HEK293T (cell line): ENCODE data around the gene PARP1.

Experiments used
- CTCF ChIA-PET: fragments of 350-600 bp; formaldehyde crosslinking; extraction: SDS; loops from one replicate; lab custom pipeline; 2021; ENCODE audit warnings: antibody characterized with exemption, inconsistent platforms; lab: Yijun Ruan, JAX
- POLR2A ChIA-PET: fragments of 350-600 bp; formaldehyde crosslinking; extraction: SDS; loops from one replicate; lab custom pipeline; 2020; ENCODE audit warnings: antibody characterized with exemption, inconsistent platforms; lab: Yijun Ruan, JAX
- DNase-seq: peaks from one replicate; pipeline ENCODE4 v3.0.0; 2012; ENCODE audit warnings: mixed read lengths; ENCODE audit errors: extremely low spot score
- ARNT ChIP-seq: fragments of 450-650 bp; IDR thresholded peaks from 2 replicates; pipeline ENCODE4 v1.6.1; 2017; ENCODE audit warnings: mild to moderate bottlenecking
- BHLHE40 ChIP-seq: fragments of 450-650 bp; IDR thresholded peaks from 2 replicates; pipeline ENCODE4 v1.6.1; 2016; ENCODE audit warnings: mild to moderate bottlenecking, moderate library complexity, borderline replicate concordance
- CTBP1 ChIP-seq: fragments of 450-650 bp; IDR thresholded peaks from 2 replicates; pipeline ENCODE4 v1.6.1; 2016; ENCODE audit warnings: borderline replicate concordance
- ELF4 ChIP-seq: fragments of 450-650 bp; IDR thresholded peaks from 2 replicates; pipeline ENCODE4 v1.6.1; 2017; ENCODE audit warnings: antibody characterized with exemption
- FOXA1 ChIP-seq: fragments of 450-650 bp; IDR thresholded peaks from 2 replicates; pipeline ENCODE4 v1.6.1; 2016; ENCODE audit warnings: mild to moderate bottlenecking
- FOXK2 ChIP-seq: fragments of 450-650 bp; IDR thresholded peaks from 2 replicates; pipeline ENCODE4 v1.6.1; 2016; ENCODE audit warnings: mild to moderate bottlenecking
- FOXM1 ChIP-seq: fragments of 450-650 bp; IDR thresholded peaks from 2 replicates; pipeline ENCODE4 v1.6.1; 2017; ENCODE audit warnings: mild to moderate bottlenecking, borderline replicate concordance
- HDGF ChIP-seq: fragments of 450-650 bp; IDR thresholded peaks from 2 replicates; pipeline ENCODE4 v1.6.1; 2017; ENCODE audit warnings: antibody characterized with exemption, borderline replicate concordance
- L3MBTL2 ChIP-seq: fragments of 450-650 bp; conservative IDR thresholded peaks from 2 replicates; pipeline ENCODE4 v1.6.1; 2016; ENCODE audit warnings: mild to moderate bottlenecking
- LEF1 ChIP-seq: fragments of 450-650 bp; IDR thresholded peaks from 2 replicates; pipeline ENCODE4 v1.6.1; 2017; ENCODE audit warnings: mild to moderate bottlenecking, borderline replicate concordance
- NFRKB ChIP-seq: fragments of 450-650 bp; IDR thresholded peaks from 2 replicates; pipeline ENCODE4 v1.6.1; 2016; ENCODE audit warnings: mild to moderate bottlenecking, moderate library complexity
- SP1 ChIP-seq: fragments of 450-650 bp; IDR thresholded peaks from 2 replicates; pipeline ENCODE4 v1.6.1; 2017
- SUZ12 ChIP-seq: fragments of 450-650 bp; IDR thresholded peaks from 2 replicates; pipeline ENCODE4 v1.6.1; 2016; ENCODE audit warnings: mild to moderate bottlenecking
- TARDBP ChIP-seq: fragments of 450-650 bp; IDR thresholded peaks from 2 replicates; pipeline ENCODE4 v1.6.1; 2016
- ZNF384 ChIP-seq: fragments of 450-650 bp; IDR thresholded peaks from 2 replicates; pipeline ENCODE4 v1.6.1; 2016
- TF ChIP-seq, protein P1 (sequence below): fragments of 450-650 bp; IDR thresholded peaks from 2 replicates; pipeline ENCODE4 v1.6.1; 2016

Gene PARP1

DNA sequence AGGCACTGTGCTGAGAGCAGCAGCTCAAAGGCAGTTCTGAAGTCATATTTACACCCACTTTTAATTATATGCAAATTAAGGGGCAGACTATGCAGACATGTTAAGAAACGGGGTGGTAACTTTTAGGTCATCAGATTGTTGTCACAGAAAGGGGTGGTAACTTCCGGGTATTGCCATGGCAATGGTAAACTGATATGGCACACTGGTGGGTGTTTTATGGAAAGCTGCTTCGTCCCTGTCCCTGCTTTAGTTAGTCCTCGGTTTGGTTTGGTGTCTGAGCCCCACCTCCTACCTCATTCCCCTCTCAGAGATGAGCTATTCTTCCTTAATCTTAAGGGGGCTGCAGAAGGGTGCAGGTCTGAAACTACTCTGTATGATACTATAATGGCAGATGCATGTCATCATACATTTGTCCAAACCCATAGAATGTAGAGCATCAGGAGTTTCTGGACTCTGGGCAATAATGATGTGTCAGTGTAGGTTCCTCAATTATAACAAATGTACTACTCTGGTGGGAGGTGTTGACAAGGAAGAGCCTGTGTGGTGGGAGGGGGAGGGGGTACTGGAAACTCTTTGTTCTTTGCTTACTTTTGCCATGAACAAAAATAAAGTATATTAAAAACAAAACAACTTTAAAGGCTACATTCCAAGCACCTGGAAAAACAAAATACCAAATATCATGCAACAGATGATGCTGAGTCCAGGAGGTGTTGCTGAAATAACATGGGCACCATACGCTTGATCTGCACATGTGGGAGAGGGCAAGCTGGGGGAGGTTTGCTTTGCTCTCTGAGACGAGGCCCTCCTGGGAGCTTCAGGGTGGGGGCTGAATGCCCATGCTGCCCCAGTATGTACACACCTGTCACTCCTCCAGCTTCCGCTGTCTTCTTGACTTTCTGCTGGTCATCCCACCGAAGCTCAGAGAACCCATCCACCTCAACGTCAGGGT lies 6.3 kb downstream of the PARP1 start:
- DNase-seq = no peak
- ChIA-PET POLR2A (no interaction called here), CTCF (interaction anchor here (0.6 kb wide), 1 partner anchor 209 kb away, joined by 3 read pairs; no protein-coding TSS in a partner anchor)
- TF ChIP-seq NFRKB = no peak
- no peak for TF ChIP-seq ZNF384
- no peak for TF ChIP-seq FOXA1
- no peak for TF ChIP-seq BHLHE40
- TF ChIP-seq CTBP1 = no peak
- TF ChIP-seq, protein P1, sequence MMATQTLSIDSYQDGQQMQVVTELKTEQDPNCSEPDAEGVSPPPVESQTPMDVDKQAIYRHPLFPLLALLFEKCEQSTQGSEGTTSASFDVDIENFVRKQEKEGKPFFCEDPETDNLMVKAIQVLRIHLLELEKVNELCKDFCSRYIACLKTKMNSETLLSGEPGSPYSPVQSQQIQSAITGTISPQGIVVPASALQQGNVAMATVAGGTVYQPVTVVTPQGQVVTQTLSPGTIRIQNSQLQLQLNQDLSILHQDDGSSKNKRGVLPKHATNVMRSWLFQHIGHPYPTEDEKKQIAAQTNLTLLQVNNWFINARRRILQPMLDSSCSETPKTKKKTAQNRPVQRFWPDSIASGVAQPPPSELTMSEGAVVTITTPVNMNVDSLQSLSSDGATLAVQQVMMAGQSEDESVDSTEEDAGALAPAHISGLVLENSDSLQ = no peak

GRCh38 chr1:226400519-226401354 lies 7.2 kb downstream of the PARP1 start:
- TF ChIP-seq ZNF384 = no peak
- no peak for TF ChIP-seq CTBP1
- no peak for TF ChIP-seq FOXA1
- TF ChIP-seq, protein P1 = no peak
- no peak for TF ChIP-seq BHLHE40
- TF ChIP-seq NFRKB = no peak
- TF ChIP-seq TARDBP = no peak
- TF ChIP-seq SUZ12 = no peak
- TF ChIP-seq ARNT = no peak
- no peak for TF ChIP-seq LEF1
- no peak for TF ChIP-seq HDGF
- TF ChIP-seq ELF4 = no peak
- TF ChIP-seq FOXK2 = no peak
- TF ChIP-seq FOXM1 = no peak
- no peak for TF ChIP-seq L3MBTL2
- TF ChIP-seq SP1 = no peak
- POLR2A ChIA-PET = no interaction called here
- no peak for DNase-seq
- CTCF ChIA-PET = no interaction called here

DNA sequence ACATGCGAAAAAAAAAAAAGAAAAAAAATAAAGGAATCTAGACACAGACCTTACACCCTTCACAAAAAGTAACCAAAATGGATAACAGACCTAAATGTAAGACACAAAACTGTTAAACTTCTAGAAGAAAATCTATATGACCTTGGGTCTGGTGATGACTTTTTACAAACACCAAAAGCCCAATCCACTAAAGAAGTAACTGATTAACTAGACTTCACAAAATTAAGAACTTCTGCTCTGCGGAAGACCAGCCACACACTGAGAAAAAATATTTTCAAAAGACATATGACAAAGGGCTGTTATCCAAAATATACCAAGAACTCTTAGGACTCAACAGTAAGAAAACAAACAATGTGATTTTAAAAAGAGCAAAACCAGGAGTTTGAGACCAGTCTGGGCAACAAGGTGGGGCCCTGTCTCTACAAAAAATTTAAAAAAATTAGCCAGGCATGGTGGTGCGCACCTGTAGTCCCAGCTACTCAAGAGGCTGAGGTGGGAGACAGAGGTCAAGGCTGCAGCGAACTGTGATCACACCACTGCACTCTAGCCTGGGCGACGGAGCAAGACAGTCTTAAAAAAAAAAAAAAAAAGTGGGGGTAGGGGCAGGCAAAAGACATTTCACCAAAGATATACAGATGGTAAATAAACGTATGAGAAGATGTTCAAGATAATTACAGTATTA lies 9.8 kb downstream of the PARP1 start:
- no peak for DNase-seq
- POLR2A ChIA-PET = interaction anchor here (0.9 to 1.8 kb wide), 2 partner anchors 10 to 89 kb away, joined by 3 to 7 read pairs; partner anchors contain the start of genes LIN9 and PARP1
- CTCF ChIA-PET = no interaction called here
- TF ChIP-seq L3MBTL2 (no peak), HDGF (no peak), FOXK2 (no peak), ZNF384 (no peak), BHLHE40 (no peak), SUZ12 (no peak), ELF4 (no peak), TARDBP (no peak), FOXA1 (no peak), SP1 (no peak), ARNT (no peak), NFRKB (no peak), CTBP1 (no peak), LEF1 (no peak), FOXM1 (no peak)
- TF ChIP-seq, protein P1 = no peak

- DNase-seq = no peak
- CTCF ChIA-PET = no interaction called here
- TF ChIP-seq ZNF384 = no peak
- no peak for TF ChIP-seq HDGF
- TF ChIP-seq SP1 = no peak
- TF ChIP-seq ELF4 = no peak
- TF ChIP-seq FOXK2 = no peak
- TF ChIP-seq BHLHE40 = no peak
- TF ChIP-seq NFRKB = no peak
- no peak for TF ChIP-seq FOXM1
- no peak for TF ChIP-seq LEF1
- no peak for TF ChIP-seq L3MBTL2
- TF ChIP-seq FOXA1 = no peak
- TF ChIP-seq CTBP1 = no peak
- no peak for TF ChIP-seq SUZ12
- TF ChIP-seq, protein P1 = no peak
- no peak for TF ChIP-seq ARNT
- TF ChIP-seq TARDBP = no peak
- POLR2A ChIA-PET = interaction anchor here (1.1 to 1.6 kb wide), 2 partner anchors 11 kb away, joined by 3 read pairs; partner anchors contain the start of gene PARP1
Observed at GRCh38 chr1:226397011-226397926, 10.6 kb downstream of the PARP1 start.
